A549 (cell line): Measurements from ENCODE around the gene PEAK3. TPM values are rescaled to one million over a fixed set of nuclear protein-coding genes. Genes with fewer than 3 reads are reported as not detected.

Experiments used
- ATAC-seq, 2 experiments: fragments of 200-7000 bp in 1 of 2; fragments of >200 bp in 1 of 2; cut with Nextera tagmentation in 1 of 2; cut with Tn5 transposase in 1 of 2; 3 replicates each; pipeline versions ENCODE4 v1.8.0 to v1.9.1; 2018 to 2020; ENCODE audit warnings: mild to moderate bottlenecking in 1 of 2, moderate library complexity in 1 of 2
- CTCF ChIA-PET: fragments of 300-600 bp; sonication (Branson Sonifier 250); formaldehyde crosslinking; extraction: SDS; loops from one replicate; lab custom pipeline; 2021; ENCODE audit warnings: antibody characterized with exemption, inconsistent platforms; lab: Yijun Ruan, JAX
- POLR2A ChIA-PET: fragments of 350-600 bp; formaldehyde crosslinking; extraction: SDS; loops from one replicate; lab custom pipeline; 2021; ENCODE audit warnings: antibody characterized with exemption, inconsistent platforms; lab: Yijun Ruan, JAX
- DNase-seq, 2 experiments: peaks; one replicate each; pipeline versions ENCODE4 v3.0.0 to v3.0.0-alpha.2; 2011 to 2016; ENCODE audit warnings: low read depth in 1 of 2, low spot score in 1 of 2
- FAIRE-seq: peaks from 2 replicates; lab custom pipeline; 2011; peaks lifted over from hg19 to GRCh38; lab: Jason Lieb, UNC
- H3K27ac ChIP-seq, 2 experiments: fragments of >200 bp; sonication (Bioruptor Twin); formaldehyde crosslinking; 3 replicates each; pipeline ENCODE4 v1.5.1; 2016 to 2017
- H3K4me1 ChIP-seq: fragments of >200 bp; sonication (Bioruptor Twin); formaldehyde crosslinking; 3 replicates; pipeline ENCODE4 v1.6.1; 2016
- H3K4me2 ChIP-seq: fragments of >200 bp; sonication (Bioruptor Twin); formaldehyde crosslinking; 3 replicates; pipeline ENCODE4 v1.6.1; 2016
- H3K4me3 ChIP-seq: fragments of >200 bp; sonication (Bioruptor Twin); formaldehyde crosslinking; 3 replicates; pipeline ENCODE4 v1.5.1; 2016
- H3K9me3 ChIP-seq: fragments of >200 bp; sonication (Bioruptor Twin); formaldehyde crosslinking; 3 replicates; pipeline ENCODE4 v1.6.1; 2016
- CBX8 ChIP-seq: fragments of 200-600 bp; sonication (generic); IDR thresholded peaks from 2 replicates; pipeline ENCODE4 v1.6.1; 2016
- CEBPB ChIP-seq, 2 experiments: fragments of >200 bp in 1 of 2; sonication (Bioruptor Twin) in 1 of 2; formaldehyde crosslinking in 1 of 2; IDR thresholded peaks; 2 replicates each; pipeline ENCODE4 v1.6.1; 2012 to 2016
- CHD2 ChIP-seq: fragments of 150-350 bp; IDR thresholded peaks from 2 replicates; pipeline ENCODE4 v1.6.1; 2014; ENCODE audit warnings: low read length; ENCODE audit not compliant: partially characterized antibody
- CHD4 ChIP-seq: fragments of 200-600 bp; sonication (generic); IDR thresholded peaks from 2 replicates; pipeline ENCODE4 v1.6.1; 2016; ENCODE audit warnings: antibody characterized with exemption, mild to moderate bottlenecking, borderline replicate concordance
- ELK1 ChIP-seq: fragments of 150-350 bp; IDR thresholded peaks from 2 replicates; pipeline ENCODE4 v1.6.1; 2014; ENCODE audit warnings: low read depth, mild to moderate bottlenecking, low read length
- GATA3 ChIP-seq: IDR thresholded peaks from 2 replicates; pipeline ENCODE4 v1.6.1; 2012; ENCODE audit warnings: borderline replicate concordance
- HES2 ChIP-seq: fragments of >200 bp; sonication (Bioruptor Twin); formaldehyde crosslinking; IDR thresholded peaks from 2 replicates; pipeline ENCODE4 v1.6.1; 2016
- HOXB5 ChIP-seq: fragments of 250-450 bp; sonication (Bioruptor Pico); IDR thresholded peaks from 2 replicates; pipeline ENCODE4 v1.5.0; 2020; ENCODE audit warnings: mild to moderate bottlenecking, moderate library complexity
- KDM5A ChIP-seq: fragments of 200-600 bp; sonication (generic); IDR thresholded peaks from 2 replicates; pipeline ENCODE4 v1.6.1; 2016; ENCODE audit warnings: antibody characterized with exemption, mild to moderate bottlenecking
- MAX ChIP-seq: IDR thresholded peaks from 2 replicates; pipeline ENCODE4 v1.6.1; 2012
- MAZ ChIP-seq: fragments of 150-350 bp; IDR thresholded peaks from 2 replicates; pipeline ENCODE4 v1.6.1; 2014; ENCODE audit warnings: antibody characterized with exemption, low read depth, low read length, borderline replicate concordance
- MYC ChIP-seq: IDR thresholded peaks from 2 replicates; pipeline ENCODE4 v1.6.1; 2012; ENCODE audit warnings: mild to moderate bottlenecking, inconsistent platforms, low read length, improper control_type of control experiment, borderline replicate concordance
- PBX3 ChIP-seq: IDR thresholded peaks from 2 replicates; pipeline ENCODE4 v1.6.1; 2012
- PHF8 ChIP-seq: fragments of 200-600 bp; sonication (generic); IDR thresholded peaks from 2 replicates; pipeline ENCODE4 v1.6.1; 2016; ENCODE audit warnings: low read depth, mild to moderate bottlenecking, antibody characterized with exemption, moderate library complexity, borderline replicate concordance
- POLR2AphosphoS2 ChIP-seq: conservative IDR thresholded peaks from 2 replicates; pipeline ENCODE4 v1.6.1; 2012; ENCODE audit warnings: low read length, improper control_type of control experiment, inconsistent platforms
- RCOR1 ChIP-seq: fragments of 150-350 bp; IDR thresholded peaks from 2 replicates; pipeline ENCODE4 v1.6.1; 2014; ENCODE audit warnings: antibody characterized with exemption, low read length, low read depth
- RFX5 ChIP-seq: fragments of 450-650 bp; IDR thresholded peaks from 2 replicates; pipeline ENCODE4 v1.7.1; 2014; ENCODE audit warnings: antibody characterized with exemption, mild to moderate bottlenecking, moderate library complexity
- SMC3 ChIP-seq: fragments of >200 bp; sonication (Bioruptor Twin); formaldehyde crosslinking; IDR thresholded peaks from 3 replicates; pipeline ENCODE4 v1.6.1; 2018; ENCODE audit warnings: inconsistent platforms
- ZFP36 ChIP-seq: fragments of 450-650 bp; IDR thresholded peaks from 2 replicates; pipeline ENCODE4 v1.6.1; 2014; ENCODE audit warnings: borderline replicate concordance; ENCODE audit not compliant: partially characterized antibody
- WGBS: methylation state at CpG from one replicate; pipeline ENCODE4 v1.1.6; 2017; ENCODE audit errors: missing lambda C conversion rate; 5-methylcytosine and 5-hydroxymethylcytosine counted together
- polyA plus RNA-seq, 4 experiments: library from polyadenylated mRNA; depleted of rRNA in 3 of 4; stranded (reverse); fragments of >200 nt; fragmentation: RNase III in 1 of 4; extraction: RNeasy Plus Mini Kit Qiagen cat#74134 plus additional on column Dnase treatment in 1 of 4; gene quantifications; 2 replicates in 3 of 4; 3 replicates in 1 of 4; pipeline ENCODE4 v1.2.3, GENCODE V29; 2011 to 2017

PEAK3 gene
- polyA plus RNA-seq, 2 of the 4 experiments (the other 2 are of a cell fraction): not detected

DNA sequence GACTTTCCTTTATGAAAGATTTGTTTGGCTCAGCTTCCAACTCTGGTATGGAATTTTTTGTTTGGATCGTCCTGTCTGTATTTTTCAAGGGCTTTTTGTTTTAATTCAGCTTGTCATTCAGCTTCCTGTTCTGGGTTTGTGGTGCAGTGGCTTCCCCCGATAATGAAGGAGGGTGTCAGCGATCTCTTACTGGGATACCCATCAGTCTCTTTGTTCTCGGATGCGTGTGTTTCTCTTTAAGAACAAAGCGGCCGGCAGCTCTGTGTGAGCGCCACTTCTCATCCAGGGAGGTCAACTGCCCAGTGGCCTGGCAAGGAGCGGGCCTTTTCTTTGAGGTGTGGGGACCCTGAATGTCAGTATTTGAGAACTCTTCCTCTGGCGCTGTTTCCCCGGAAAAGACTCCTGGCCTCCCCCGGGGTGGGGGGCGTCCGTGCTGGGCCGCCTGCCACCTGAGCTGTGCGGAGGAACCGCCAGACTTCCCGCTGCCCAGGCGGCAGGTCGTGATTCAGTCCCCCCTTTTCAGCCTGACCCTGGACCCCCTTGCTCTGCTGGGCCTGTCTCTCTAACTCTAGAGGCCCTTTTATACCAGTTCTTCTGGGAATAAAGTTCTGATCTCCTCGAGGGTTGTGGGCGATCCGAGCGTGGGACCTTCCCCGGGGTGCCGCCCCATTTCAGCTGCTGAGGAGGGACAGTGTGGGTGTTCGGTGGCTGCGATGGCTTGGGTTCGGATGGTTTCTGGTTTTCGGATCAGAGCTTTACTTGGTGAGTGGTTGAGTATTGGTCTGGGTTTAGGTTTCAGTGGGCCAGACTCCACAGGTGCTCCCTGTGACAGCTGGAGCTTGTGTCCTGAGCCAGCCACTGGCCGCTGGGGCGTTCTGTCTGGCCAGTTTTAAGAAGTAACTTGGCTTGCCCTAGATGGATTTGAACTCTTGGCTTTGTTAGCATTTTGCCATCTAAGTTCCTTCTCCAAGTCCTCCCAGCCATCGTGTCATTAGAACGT lies 41.9 kb downstream of the PEAK3 start:
- no peak overlapping the region for H3K4me3 ChIP-seq
- ATAC-seq: no peak
- 0 out of 6 replicates have a peak overlapping the region, but pooled peaks of 1 of the 2 experiments have one; percentile 7 for H3K27ac ChIP-seq

GRCh38 chr19:2239173-2239572 lies 42.8 kb downstream of the PEAK3 start:
- Histone ChIP-seq H3K9me3 (no peaks in the 10 kb centered on the region), H3K4me3 (no peak overlapping the region), H3K4me1 (peaks cover 53% of the 10 kb centered on the region), H3K4me2 (peak overlapping the region; percentile 87), H3K27ac (peak overlapping the region in 1 of 2 experiments; percentile 12; a peak in 1 of 6 replicates)
- TF ChIP-seq MYC (no peak), SMC3 (no peak), HOXB5 (CRISPR knock-in tag) (no peak), HES2 (no peak), CEBPB (IDR thresholded peaks at IDR 0.05) (no peak), MAX (no peak)
- ATAC-seq (no peak), FAIRE-seq (no peak), DNase-seq (no peak)
- CTCF ChIA-PET: interaction anchor here (0.6 to 2.0 kb wide), 7 partner anchors 9 to 375 kb away, joined by 3 to 5 read pairs (median 3); no protein-coding TSS in a partner anchor
- 69% methylated on average over 10 of the region's 10 CpGs for WGBS
- POLR2A ChIA-PET: interaction anchor here (0.6 kb wide), 1 partner anchor 1478 kb away, joined by 3 read pairs; no protein-coding TSS in a partner anchor

More for the DNA sequence above, 41.9 kb downstream of the PEAK3 start:
- CTCF ChIA-PET: interaction anchor here (0.7 to 1.4 kb wide), 3 partner anchors 15 to 85 kb away, joined by 3 read pairs; no protein-coding TSS in a partner anchor
- 82% methylated on average over 31 of the region's 34 CpGs for WGBS
- FAIRE-seq (no peak), DNase-seq (no peak)
- Histone ChIP-seq H3K4me2 (peak overlapping the region; percentile 87), H3K4me1 (peaks cover 53% of the 10 kb centered on the region), H3K9me3 (no peaks in the 10 kb centered on the region)
- POLR2A ChIA-PET: no interaction called here
- TF ChIP-seq MAZ (no peak), RFX5 (no peak), CHD4 (no peak), CBX8 (no peak)

- WGBS: 66% methylated on average over 6 of the region's 6 CpGs
- ChIA-PET CTCF (interaction anchor here (1.0 to 2.0 kb wide), 4 partner anchors 10 to 82 kb away, joined by 3 to 5 read pairs (median 3); no protein-coding TSS in a partner anchor), POLR2A (interaction anchor here (1.1 to 1.7 kb wide), 2 partner anchors 9 to 238 kb away, joined by 3 to 5 read pairs; partner anchors contain the start of gene GADD45B)
- Histone ChIP-seq H3K4me2 (peak overlapping the region; percentile 87), H3K4me1 (peaks cover 45% of the 10 kb centered on the region), H3K9me3 (no peaks in the 10 kb centered on the region), H3K4me3 (peak overlapping the region; percentile 98), H3K27ac (peak overlapping the region; percentile 97 to 99)
- ATAC-seq (no peak), DNase-seq (no peak), FAIRE-seq (no peak)
- TF ChIP-seq MAX: no peak
- no peak for TF ChIP-seq CHD2
- no peak for TF ChIP-seq MAZ
- TF ChIP-seq RCOR1: no peak
- TF ChIP-seq GATA3: no peak
- no peak for TF ChIP-seq PHF8
- TF ChIP-seq RFX5: no peak
- TF ChIP-seq ELK1: no peak
- no peak for TF ChIP-seq ZFP36
- no peak for TF ChIP-seq SMC3
- TF ChIP-seq PBX3: no peak
- TF ChIP-seq POLR2AphosphoS2: no peak
- TF ChIP-seq KDM5A: no peak
These were observed 44.2 kb downstream of the PEAK3 start for GRCh38 chr19:2237869-2238153.
